Measurements from ENCODE around the gene FBXL15. TPM values are rescaled to one million over a fixed set of nuclear protein-coding genes. Genes with fewer than 3 reads are reported as not detected.

The FBXL15 gene
- total and polyA plus RNA-seq, 2 donors (not counting 3 experiments of a cell fraction or from before 2014, with no cell fraction given) = 9.9 to 15.3 TPM

DNA sequence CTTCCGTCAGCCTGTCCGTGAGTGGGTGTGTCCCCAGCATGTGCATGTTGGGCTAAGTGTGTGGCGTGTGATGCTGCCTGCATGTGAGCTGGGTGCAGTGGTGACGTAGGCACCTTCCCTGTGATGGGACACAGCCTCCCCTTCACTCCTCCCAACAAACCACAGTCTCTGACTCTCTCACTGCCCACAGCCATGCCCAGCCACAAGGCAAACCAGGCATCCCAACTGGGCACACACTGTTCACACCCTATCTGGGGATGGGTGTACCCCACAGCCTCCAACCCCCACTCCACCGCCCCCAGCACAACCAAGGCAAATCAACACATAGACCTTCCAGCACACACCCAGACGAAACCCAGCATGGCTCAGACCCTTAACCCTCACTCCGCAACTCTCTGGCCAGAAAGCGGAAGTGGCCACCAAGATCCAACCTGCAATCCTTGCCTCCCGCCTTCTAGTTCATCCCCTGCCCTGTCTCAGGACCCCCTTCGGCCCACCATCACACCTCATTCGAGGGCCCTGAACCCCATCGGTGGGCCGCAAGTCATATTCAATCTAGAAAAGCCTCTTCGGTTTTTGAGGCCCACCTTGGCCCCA, 12.4 kb upstream of the FBXL15 start:
- Histone ChIP-seq H3K27ac (ENCODE audit: insufficient read depth, low read depth, low read length) (no peak overlapping the region), H4K20me1 (replicated peaks; ENCODE audit: control insufficient read depth, extremely low read depth, insufficient read depth, low read length) (no peaks in the 10 kb centered on the region), H3K4me3 (replicated peaks in 1 of 3; ENCODE audit: insufficient read depth in 1 of 3, low read depth in 1 of 3, low read length in 3 of 3) (no peak overlapping the region), H2AFZ (ENCODE audit: low read depth, low read length) (no peak overlapping the region), H3K4me1 (ENCODE audit: control insufficient read depth, extremely low read depth, insufficient read depth, low read length) (no peaks in the 10 kb centered on the region), H3K27me3 (ENCODE audit: control insufficient read depth in 2 of 2, insufficient read depth in 2 of 2, low read length in 2 of 2) (peaks cover 40 to 50% of the 10 kb centered on the region in 2 experiments), H3K9me3 (replicated peaks; ENCODE audit: control insufficient read depth, insufficient read depth, low read length) (no peaks in the 10 kb centered on the region), H3K9ac (replicated peaks; ENCODE audit: extremely low read depth, insufficient read depth, low read length) (no peak overlapping the region), H3K4me2 (ENCODE audit: insufficient read depth, low read length) (no peak overlapping the region), H3K9me1 (replicated peaks; ENCODE audit: control insufficient read depth, extremely low read depth, insufficient read depth, low read length) (no peaks in the 10 kb centered on the region), H3K79me2 (ENCODE audit: control insufficient read depth, insufficient read depth, low read length) (no peaks in the 10 kb centered on the region), H3K36me3 (ENCODE audit: control insufficient read depth in 2 of 2, extremely low read depth in 1 of 2, insufficient read depth in 2 of 2, low read length in 2 of 2) (no peaks in the 10 kb centered on the region)
- FAIRE-seq (no peak), DNase-seq (ENCODE audit: low read depth, low spot score) (no peak)
- BruUV-seq (replicated peaks) = no TSS peak
- dilution Hi-C loops (cut with MboI; ENCODE audit: extremely low pct_ligation_motif_present, low sequenced_read_pairs) (no loop called here), intact Hi-C loops (cut with micrococcal nuclease) (no loop called here)
- POLR2A ChIA-PET = no interaction called here
- TF ChIP-seq, protein P1, sequence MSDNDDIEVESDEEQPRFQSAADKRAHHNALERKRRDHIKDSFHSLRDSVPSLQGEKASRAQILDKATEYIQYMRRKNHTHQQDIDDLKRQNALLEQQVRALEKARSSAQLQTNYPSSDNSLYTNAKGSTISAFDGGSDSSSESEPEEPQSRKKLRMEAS (IDR thresholded peaks at IDR 0.05; ENCODE audit: insufficient read depth, insufficient read length) = no peak
- TF ChIP-seq EZH2 (IDR thresholded peaks at IDR 0.05; ENCODE audit: borderline replicate concordance, low read depth, low read length, severe bottlenecking) = no peak
- TF ChIP-seq POLR2A (IDR thresholded peaks at IDR 0.05; ENCODE audit: low read depth, low read length) = no peak
- TF ChIP-seq GATA2 (IDR thresholded peaks at IDR 0.05; ENCODE audit: insufficient read depth, insufficient read length, low read depth, low read length) = no peak
- no peak for TF ChIP-seq FOS (IDR thresholded peaks at IDR 0.05; ENCODE audit: borderline replicate concordance, insufficient read depth, low read length)
- TF ChIP-seq JUN (IDR thresholded peaks at IDR 0.05; ENCODE audit: borderline replicate concordance, insufficient read depth, insufficient read length, low read depth) = no peak
- TF ChIP-seq MYC (IDR thresholded peaks at IDR 0.05; ENCODE audit: low read depth, low read length) = no peak
- TF ChIP-seq POLR2AphosphoS5 (IDR thresholded peaks at IDR 0.05; ENCODE audit: insufficient read depth, low read depth, low read length) = no peak
- TF ChIP-seq, protein P2, sequence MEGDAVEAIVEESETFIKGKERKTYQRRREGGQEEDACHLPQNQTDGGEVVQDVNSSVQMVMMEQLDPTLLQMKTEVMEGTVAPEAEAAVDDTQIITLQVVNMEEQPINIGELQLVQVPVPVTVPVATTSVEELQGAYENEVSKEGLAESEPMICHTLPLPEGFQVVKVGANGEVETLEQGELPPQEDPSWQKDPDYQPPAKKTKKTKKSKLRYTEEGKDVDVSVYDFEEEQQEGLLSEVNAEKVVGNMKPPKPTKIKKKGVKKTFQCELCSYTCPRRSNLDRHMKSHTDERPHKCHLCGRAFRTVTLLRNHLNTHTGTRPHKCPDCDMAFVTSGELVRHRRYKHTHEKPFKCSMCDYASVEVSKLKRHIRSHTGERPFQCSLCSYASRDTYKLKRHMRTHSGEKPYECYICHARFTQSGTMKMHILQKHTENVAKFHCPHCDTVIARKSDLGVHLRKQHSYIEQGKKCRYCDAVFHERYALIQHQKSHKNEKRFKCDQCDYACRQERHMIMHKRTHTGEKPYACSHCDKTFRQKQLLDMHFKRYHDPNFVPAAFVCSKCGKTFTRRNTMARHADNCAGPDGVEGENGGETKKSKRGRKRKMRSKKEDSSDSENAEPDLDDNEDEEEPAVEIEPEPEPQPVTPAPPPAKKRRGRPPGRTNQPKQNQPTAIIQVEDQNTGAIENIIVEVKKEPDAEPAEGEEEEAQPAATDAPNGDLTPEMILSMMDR (IDR thresholded peaks at IDR 0.05; ENCODE audit: extremely low read depth in 1 of 2, insufficient read depth in 1 of 2, low read depth in 1 of 2, low read length in 2 of 2) = no peak
- CTCF ChIA-PET = interaction anchor here (1.5 to 2.8 kb wide), 2 partner anchors 23 to 178 kb away, joined by 4 to 8 read pairs; no protein-coding TSS in a partner anchor
